Right ventricle myocardium inferior (tissue), 1 donor: ENCODE measurements around the gene TRIM63. TPM values are rescaled to one million over a fixed set of nuclear protein-coding genes. Genes with fewer than 3 reads are reported as not detected.
"Not testable (repeated sequence)": the region's sequence is repeated elsewhere in the genome, so short reads cannot be mapped to it uniquely, and the experiment has no call there.

Experiments
- ATAC-seq: fragments of 200-7000 bp; cut with Tn5 transposase; one replicate; pipeline ENCODE4 v1.9.1; 2020; ENCODE audit warnings: mild to moderate bottlenecking, moderate library complexity
- DNase-seq: peaks from one replicate; pipeline ENCODE4 v3.0.0; 2021; ENCODE audit errors: missing footprints
- intact Hi-C: fragments of 100-400 bp; cut with DNase I; formaldehyde crosslinking; loops from one replicate; pipeline ENCODE4 v1.11.0; 2022
- long read RNA-seq: library from polyadenylated mRNA; unstranded; transcript quantifications from one replicate; pipeline ENCODE4 v2.0.0, GENCODE V29; 2021
- total RNA-seq: library from RNA; stranded (reverse); fragmentation: NEBNext Ultra II Directional; extraction: Animal tissue kit (Norgen Biotek cat#: 25700); gene quantifications from one replicate; pipeline ENCODE4 v1.2.1, GENCODE V29; 2021
- donor health status: DM: no; HTN: yes; CAD: no; lungs with severe emphysema.

TRIM63 gene
- total RNA-seq: 212 TPM
- long read RNA-seq, transcript TRIM63-201 (9 exons, 1,770 nt): major isoform, 14 of 31 reads
- long read RNA-seq, partial matches to known transcripts: 8 of 31 reads
- long read RNA-seq, other reads (novel, unspliced or antisense): 9 of 31 reads

- ATAC-seq (peak; percentile 65), DNase-seq (no peak)
- intact Hi-C loops: loop anchor here (1.0 to 2.0 kb wide), 3 partner anchors 17 to 31 kb away; no protein-coding TSS in a partner anchor
Observed at GRCh38 chr1:26067432-26067911, at the start of gene TRIM63. TSS of gene TRIM63 (minus strand) at chr1:26067630. CDS start at chr1:26067494, 136 bp downstream.

- no peak for ATAC-seq
- intact Hi-C loops: no loop called here
- no peak for DNase-seq
Observed at GRCh38 chr1:26114165-26114927, 46.9 kb upstream of the TRIM63 start.

- intact Hi-C loops: no loop called here
- DNase-seq (no peak), ATAC-seq (no peak)
Observed at GRCh38 chr1:26112407-26112775, 45.0 kb upstream of the TRIM63 start.

GRCh38 chr1:26111530-26112406 is 44.3 kb upstream of the TRIM63 start, which contains the start of gene PDIK1L:
TSS of gene PDIK1L (plus strand) at chr1:26111824. CDS start at chr1:26114309, 2,485 bp downstream.
- peak; percentile 96 for DNase-seq
- intact Hi-C loops: loop anchor here (2.0 kb wide), 1 partner anchor 123 kb away; the partner anchor contains the start of gene CEP85
- ATAC-seq: peak; percentile 94

- DNase-seq (peak; percentile 91), ATAC-seq (peak; percentile 66)
- intact Hi-C loops: loop anchor here (2.0 kb wide), 1 partner anchor 124 kb away; the partner anchor contains the start of gene CEP85
Observed at GRCh38 chr1:26110731-26111529, 43.5 kb upstream of the TRIM63 start.

- intact Hi-C loops: loop anchor here (2.0 kb wide), 1 partner anchor 125 kb away; the partner anchor contains the start of gene CEP85
- no peak for DNase-seq
- no peak for ATAC-seq
Observed at GRCh38 chr1:26109229-26110164, 42.1 kb upstream of the TRIM63 start.

- not testable (repeated sequence) for ATAC-seq, DNase-seq
- intact Hi-C loops: loop anchor here (1.0 to 2.0 kb wide), 3 partner anchors 40 to 216 kb away; no protein-coding TSS in a partner anchor
Observed at GRCh38 chr1:26105226-26105548, 37.8 kb upstream of the TRIM63 start.

GRCh38 chr1:26102526-26102925 is 35.1 kb upstream of the TRIM63 start:
- intact Hi-C loops: loop anchor here (5.0 kb wide), 1 partner anchor 260 kb away; no protein-coding TSS in a partner anchor
- ATAC-seq (no peak), DNase-seq (no peak)

GRCh38 chr1:26102119-26102518 is 34.7 kb upstream of the TRIM63 start:
- intact Hi-C loops: loop anchor here (5.0 kb wide), 1 partner anchor 260 kb away; no protein-coding TSS in a partner anchor
- DNase-seq (no peak), ATAC-seq (no peak)

GRCh38 chr1:26100204-26100603 is 32.8 kb upstream of the TRIM63 start:
- intact Hi-C loops: loop anchor here (5.0 kb wide), 1 partner anchor 262 kb away; no protein-coding TSS in a partner anchor
- not testable (repeated sequence) for ATAC-seq

GRCh38 chr1:26099780-26100179 is 32.4 kb upstream of the TRIM63 start:
- ATAC-seq (no peak), DNase-seq (no peak)
- intact Hi-C loops: loop anchor here (5.0 kb wide), 1 partner anchor 263 kb away; no protein-coding TSS in a partner anchor

More at GRCh38 chr1:26100204-26100603, 32.8 kb upstream of the TRIM63 start:
- DNase-seq: not testable (repeated sequence)

GRCh38 chr1:26098602-26099001 is 31.2 kb upstream of the TRIM63 start:
- DNase-seq: no peak
- no peak for ATAC-seq
- intact Hi-C loops: no loop called here

- intact Hi-C loops: no loop called here
- ATAC-seq (no peak), DNase-seq (no peak)
Observed at GRCh38 chr1:26097696-26098095, 30.3 kb upstream of the TRIM63 start.

GRCh38 chr1:26096471-26096870 is 29.0 kb upstream of the TRIM63 start:
- intact Hi-C loops: no loop called here
- ATAC-seq (no peak), DNase-seq (no peak)

- peak; percentile 67 for ATAC-seq
- no peak for DNase-seq
- intact Hi-C loops: loop anchor here (1.0 kb wide), 2 partner anchors 28 to 59 kb away; partner anchors contain the start of gene TRIM63
Observed at GRCh38 chr1:26094677-26095383, 27.4 kb upstream of the TRIM63 start.

GRCh38 chr1:26094076-26094669 is 26.7 kb upstream of the TRIM63 start:
- ATAC-seq (peak; percentile 94), DNase-seq (no peak)
- intact Hi-C loops: loop anchor here (1.0 kb wide), 2 partner anchors 27 to 58 kb away; partner anchors contain the start of gene TRIM63
